Heart left ventricle (tissue), 13 donors: ENCODE measurements around the gene KRT76.

Source experiments
- POLR2A ChIP-seq, 2 donors: fragments of 450-650 bp; IDR thresholded peaks; one replicate each; pipeline ENCODE4 v1.6.1; 2017; ENCODE audit warnings: antibody characterized with exemption in 2 of 2, mild to moderate bottlenecking in 2 of 2, moderate library complexity in 2 of 2
- TF ChIP-seq, protein P1 (sequence below), 12 donors: fragments of 200-600 bp; sonication (generic) in 4 of 12; IDR thresholded peaks; one replicate each; pipeline versions ENCODE4 v1.5.0 to v1.8.0; 2018 to 2022; ENCODE audit warnings: antibody characterized with exemption in 12 of 12, mild to moderate bottlenecking in 5 of 12
- donor health status: ischemic (EF 13 %, LVEDD 7.1; RV severe dilation, severe dysfunction).
- donor health status: DM: no; HTN: yes; CAD: no.
- donor health status: DM: no; HTN: no; CAD: no.
- donor health status: ischemic (EF 25% LVEDD 6.9; RV normal size, moderate dysfunction).
- donor health status: ischemic (EF 25% LVEDD 5.7; RV mildly dilated, moderate dysfunction).
- donor health status: ischemic (EF 35%, LVEDD 5.7; RV mildly dilated, moderate dysfunction).
- donor health status: nonischemic (EF 11% LVEDD 7.7; RV severe dilation, severe dysfunction).
- donor health status: DM: yes; HTN: yes; CAD: no.
- donor health status: PGD.
- donor health status: ischemic (EF 29% LVEDD 5.4; RV normal size, mild dysfunction).
- donor health status: nonischemic (EF 23%, LVEDD 6.1; RV moderate dilation, normal function).

DNA sequence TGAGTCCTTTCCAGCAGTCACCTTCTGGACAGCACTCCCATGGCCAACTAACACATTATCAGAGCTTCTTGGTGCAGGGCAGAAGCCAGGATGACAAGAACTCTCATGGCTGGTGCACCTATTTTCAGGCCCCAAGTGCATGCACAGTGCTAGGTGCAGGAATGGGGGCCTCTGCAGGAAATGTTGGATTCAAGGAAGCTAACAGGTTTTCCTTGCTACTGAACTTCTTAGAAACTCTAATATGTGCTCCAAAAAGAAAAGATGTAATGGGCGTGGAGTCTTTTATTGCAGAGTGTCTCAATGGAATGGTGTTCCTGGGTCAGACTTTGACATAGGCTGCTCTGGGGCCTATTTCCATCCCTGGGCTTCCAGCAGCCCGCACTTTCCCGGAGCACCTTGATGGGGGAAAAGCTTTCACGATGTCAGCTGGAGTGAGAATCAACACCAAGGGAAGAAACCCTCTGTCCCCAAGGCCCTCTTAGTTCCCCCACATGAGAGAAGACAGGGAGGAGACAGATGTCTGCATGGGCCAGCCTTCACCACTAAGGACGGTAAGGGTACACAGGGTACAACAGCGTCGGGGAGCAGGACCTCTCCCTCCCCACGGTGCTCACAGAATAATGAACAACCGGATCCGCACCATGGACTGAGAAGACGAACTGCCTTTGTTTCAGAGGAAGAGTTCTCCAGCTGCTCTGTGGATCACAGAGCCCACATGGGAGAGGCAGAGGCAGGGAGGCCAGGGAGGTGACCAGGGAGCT, 11.9 kb upstream of the KRT76 start:
- TF ChIP-seq, protein P1, sequence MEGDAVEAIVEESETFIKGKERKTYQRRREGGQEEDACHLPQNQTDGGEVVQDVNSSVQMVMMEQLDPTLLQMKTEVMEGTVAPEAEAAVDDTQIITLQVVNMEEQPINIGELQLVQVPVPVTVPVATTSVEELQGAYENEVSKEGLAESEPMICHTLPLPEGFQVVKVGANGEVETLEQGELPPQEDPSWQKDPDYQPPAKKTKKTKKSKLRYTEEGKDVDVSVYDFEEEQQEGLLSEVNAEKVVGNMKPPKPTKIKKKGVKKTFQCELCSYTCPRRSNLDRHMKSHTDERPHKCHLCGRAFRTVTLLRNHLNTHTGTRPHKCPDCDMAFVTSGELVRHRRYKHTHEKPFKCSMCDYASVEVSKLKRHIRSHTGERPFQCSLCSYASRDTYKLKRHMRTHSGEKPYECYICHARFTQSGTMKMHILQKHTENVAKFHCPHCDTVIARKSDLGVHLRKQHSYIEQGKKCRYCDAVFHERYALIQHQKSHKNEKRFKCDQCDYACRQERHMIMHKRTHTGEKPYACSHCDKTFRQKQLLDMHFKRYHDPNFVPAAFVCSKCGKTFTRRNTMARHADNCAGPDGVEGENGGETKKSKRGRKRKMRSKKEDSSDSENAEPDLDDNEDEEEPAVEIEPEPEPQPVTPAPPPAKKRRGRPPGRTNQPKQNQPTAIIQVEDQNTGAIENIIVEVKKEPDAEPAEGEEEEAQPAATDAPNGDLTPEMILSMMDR (IDR thresholded peaks at IDR 0.05): no peak
- TF ChIP-seq POLR2A (IDR thresholded peaks at IDR 0.05): no peak
